Fibroblast of upper back skin (primary cell): ENCODE measurements around the gene CNNM2.

Source experiments
- DNase-seq: peaks from one replicate; pipeline ENCODE4 v3.0.0-alpha.2; 2013

Gene CNNM2

GRCh38 chr10:102917962-102918816 is at the start of gene CNNM2:
TSS of gene CNNM2 (plus strand) at chr10:102918294. CDS start at chr10:102918481, 187 bp downstream.
- DNase-seq, result peak; percentile 100

- peak; percentile 34 for DNase-seq
These were observed 49.2 kb upstream of the CNNM2 start for GRCh38 chr10:102868911-102869257.

GRCh38 chr10:102869258-102870198 is 48.6 kb upstream of the CNNM2 start, which contains the start of gene AS3MT:
TSS of gene AS3MT (plus strand) at chr10:102869470. CDS start at chr10:102869593, 123 bp downstream.
- DNase-seq, result peak; percentile 25

- no peak for DNase-seq
These were observed 47.9 kb upstream of the CNNM2 start for GRCh38 chr10:102870221-102870620.

GRCh38 chr10:102872163-102872562 is 45.9 kb upstream of the CNNM2 start:
- DNase-seq, result peak; percentile 51

GRCh38 chr10:102876747-102877153 is 41.3 kb upstream of the CNNM2 start:
- no peak for DNase-seq

GRCh38 chr10:102878629-102879028 is 39.5 kb upstream of the CNNM2 start:
- no peak for DNase-seq

- no peak for DNase-seq
These were observed 37.8 kb upstream of the CNNM2 start for GRCh38 chr10:102880256-102880655.

GRCh38 chr10:102888048-102888447 is 30.0 kb upstream of the CNNM2 start:
- DNase-seq, result no peak

GRCh38 chr10:102894466-102895213 is 23.5 kb upstream of the CNNM2 start:
- no peak for DNase-seq

- no peak for DNase-seq
These were observed 18.1 kb upstream of the CNNM2 start for GRCh38 chr10:102900006-102900405.

- no peak for DNase-seq
These were observed 13.7 kb upstream of the CNNM2 start for GRCh38 chr10:102904346-102904745.

GRCh38 chr10:102906507-102906906 is 11.6 kb upstream of the CNNM2 start:
- DNase-seq, result no peak

GRCh38 chr10:102914781-102915180 is 3.3 kb upstream of the CNNM2 start:
- no peak for DNase-seq

GRCh38 chr10:102916173-102916572 is 1.9 kb upstream of the CNNM2 start:
- no peak for DNase-seq

GRCh38 chr10:102917314-102917961 is 656 bp upstream of the CNNM2 start:
- peak; percentile 57 for DNase-seq

GRCh38 chr10:102918817-102919245 is 737 bp downstream of the CNNM2 start:
- no peak for DNase-seq

- DNase-seq, result no peak
These were observed 1.3 kb downstream of the CNNM2 start for GRCh38 chr10:102919246-102919959.

GRCh38 chr10:102919992-102920739 is 2.1 kb downstream of the CNNM2 start:
- no peak for DNase-seq

GRCh38 chr10:102923601-102924000 is 5.5 kb downstream of the CNNM2 start:
- no peak for DNase-seq

GRCh38 chr10:102926842-102927241 is 8.7 kb downstream of the CNNM2 start:
- DNase-seq, result no peak
